GM21717 (cell line): ENCODE data around the gene YJU2.
"Not testable (repeated sequence)": the region's sequence is repeated elsewhere in the genome, so short reads cannot be mapped to it uniquely, and the experiment has no call there.

Experiments
- ATAC-seq: cut with Tn5 transposase; IDR thresholded peaks from one replicate; pipeline ENCODE4 v1.9.1; 2021; ENCODE audit warnings: mild to moderate bottlenecking, moderate library complexity; ENCODE audit not compliant: unreplicated experiment

YJU2 gene

DNA sequence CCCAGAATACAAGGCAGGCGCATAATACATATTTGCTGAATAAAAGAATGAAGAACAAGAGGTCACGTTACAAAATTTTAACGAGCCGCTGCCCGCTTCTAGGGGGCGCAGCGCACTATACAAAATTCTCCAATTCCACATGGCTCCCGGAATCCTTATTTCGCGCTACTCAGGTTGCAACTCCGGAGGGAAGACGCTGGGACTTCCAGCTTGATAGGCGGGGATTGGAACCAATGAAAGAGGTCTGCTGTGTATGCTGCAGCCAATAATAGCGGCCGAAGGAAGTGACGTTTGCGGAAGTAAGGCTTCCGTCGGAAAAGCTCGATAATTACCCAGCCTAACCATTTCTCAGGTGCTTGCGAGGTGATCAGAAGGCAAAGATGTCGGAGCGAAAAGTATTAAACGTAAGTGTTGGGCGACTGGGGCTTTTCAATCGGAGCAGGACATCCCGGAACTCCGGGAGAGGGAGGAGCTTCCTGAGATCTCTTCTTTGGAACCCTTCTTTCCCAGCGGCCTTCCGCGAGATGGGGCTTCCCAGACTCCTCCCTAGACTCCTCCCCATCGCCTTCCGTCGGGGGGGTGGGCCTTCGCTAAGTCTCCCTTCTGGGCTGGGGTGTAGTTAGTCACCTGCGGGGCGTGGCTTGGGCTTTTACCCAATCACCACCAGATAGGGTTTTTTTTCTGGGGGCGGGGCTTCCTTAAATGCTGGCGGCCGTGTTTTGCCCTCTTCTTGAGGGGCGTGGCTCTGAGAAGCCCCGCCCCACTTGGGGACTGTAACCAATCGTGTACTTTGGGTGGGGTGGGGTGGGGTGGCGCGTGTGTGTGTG, at the start of gene YJU2:
YJU2 (plus strand) TSS at position 314 of the 827 bp plus-strand sequence; CDS start at position 381, 67 bp downstream.
- peak; percentile 62 for ATAC-seq

GRCh38 chr19:4197228-4197624, 49.7 kb upstream of the YJU2 start:
- ATAC-seq, result no peak

- no peak for ATAC-seq
Measured at GRCh38 chr19:4197625-4198466, 49.0 kb upstream of the YJU2 start.

DNA sequence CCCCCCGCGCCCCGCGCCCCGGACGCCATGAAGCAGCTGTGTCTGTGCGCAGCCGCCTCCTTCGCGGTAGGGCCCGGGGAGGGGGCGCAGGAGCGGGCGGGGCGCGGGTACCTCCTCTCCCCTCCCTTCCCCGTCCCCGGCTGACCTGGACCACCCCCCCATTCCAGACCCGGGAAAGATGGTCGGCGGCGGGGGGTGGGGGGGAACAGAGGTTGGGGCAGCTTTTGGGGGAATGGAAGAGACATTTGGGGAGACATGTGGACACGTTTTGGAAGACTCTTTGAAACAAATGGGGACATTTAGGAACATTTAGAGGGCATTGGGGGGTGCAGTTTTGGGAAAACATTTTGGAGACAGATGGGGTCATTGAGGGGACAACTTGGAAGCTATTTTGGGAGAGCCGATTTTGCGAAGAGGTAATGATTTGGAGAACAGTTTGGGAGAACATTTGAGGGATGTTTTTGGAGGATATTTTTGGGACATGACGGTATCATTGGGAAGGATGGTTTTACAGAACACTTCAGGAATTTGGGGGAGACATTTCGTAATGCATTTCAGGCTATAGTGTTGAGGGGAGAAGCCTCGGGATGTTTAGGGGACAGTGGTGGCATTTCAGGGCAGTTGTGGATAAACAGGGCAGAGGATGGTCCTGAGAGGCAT, 48.3 kb upstream of the YJU2 start:
- no peak for ATAC-seq

GRCh38 chr19:4199699-4200293, 47.1 kb upstream of the YJU2 start:
- ATAC-seq, result no peak

- no peak for ATAC-seq
Measured at GRCh38 chr19:4200940-4201542, 45.8 kb upstream of the YJU2 start.

DNA sequence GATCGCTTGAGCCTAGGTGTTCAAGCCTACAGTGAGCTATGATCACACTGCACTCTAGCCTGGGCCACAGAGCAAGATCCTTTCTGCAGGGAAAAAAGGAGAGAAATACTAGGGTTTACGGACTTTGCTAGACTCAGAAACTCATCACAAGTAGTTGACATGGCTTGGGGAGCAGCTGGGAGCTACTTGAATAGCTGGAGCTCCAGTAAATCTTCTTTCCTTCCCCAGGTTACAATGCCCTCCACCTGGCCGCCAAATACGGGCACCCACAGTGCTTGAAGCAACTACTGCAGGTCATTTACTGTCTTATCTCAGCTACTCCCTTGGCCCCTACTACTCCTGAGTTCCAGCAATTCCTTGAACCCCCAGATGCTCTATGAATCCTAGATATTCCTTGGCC, 45.1 kb upstream of the YJU2 start:
- no peak for ATAC-seq

DNA sequence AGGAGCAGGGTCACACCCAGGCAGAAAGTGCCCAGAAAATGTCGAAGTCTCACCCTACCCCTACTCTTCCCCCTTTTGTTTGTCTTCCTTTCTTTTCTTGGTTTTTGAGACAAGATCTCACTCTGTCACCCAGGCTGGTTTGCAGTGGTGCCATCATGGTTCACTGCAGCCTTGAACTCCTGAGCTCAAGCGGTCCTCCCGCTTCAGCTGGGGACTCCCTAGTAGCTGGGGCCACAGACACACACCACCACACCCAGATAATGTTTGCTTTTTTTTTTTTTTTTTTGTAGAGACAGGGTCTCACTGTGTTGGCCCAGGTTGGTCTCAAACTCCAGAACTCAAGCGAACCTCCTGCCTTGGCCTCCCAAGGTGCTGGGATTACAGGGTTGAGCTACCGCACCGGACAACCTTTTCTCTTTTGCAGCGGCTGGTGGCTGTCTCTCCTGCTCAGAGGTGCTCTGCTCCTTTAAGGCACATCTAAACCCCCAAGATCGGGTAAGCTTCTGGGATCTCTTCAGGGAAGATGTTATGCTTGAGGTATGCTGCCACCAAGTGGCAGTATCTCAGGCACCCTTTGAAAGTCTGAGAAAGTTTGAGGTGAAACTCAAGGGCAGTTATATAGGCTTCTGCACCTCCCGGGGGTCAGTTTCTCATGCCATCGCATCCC, 39.9 kb upstream of the YJU2 start:
- no peak for ATAC-seq

- ATAC-seq, result no peak
Measured at GRCh38 chr19:4208385-4209094, 38.3 kb upstream of the YJU2 start.

- no peak for ATAC-seq
Measured at GRCh38 chr19:4210166-4210731, 36.6 kb upstream of the YJU2 start.

DNA sequence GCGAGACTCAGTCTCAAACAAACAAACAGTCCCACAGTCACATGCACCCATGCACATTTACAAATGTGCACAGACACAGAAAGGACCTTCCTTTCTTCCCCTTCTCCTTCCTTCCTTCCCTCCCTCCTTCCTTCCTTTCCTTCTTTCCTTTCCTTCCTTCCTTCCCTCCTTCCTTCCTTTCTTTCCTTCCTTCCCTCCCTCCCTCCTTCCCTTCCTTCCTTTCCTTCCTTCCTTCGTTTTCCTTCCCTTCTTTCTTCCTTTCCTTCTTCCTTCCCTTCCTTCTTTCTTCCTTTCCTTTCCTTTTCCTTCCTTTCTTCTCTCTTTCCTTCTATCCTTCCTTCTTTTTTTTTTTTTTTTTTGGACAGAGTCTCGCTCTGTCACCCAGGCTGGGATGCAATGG, 33.8 kb upstream of the YJU2 start:
- no peak for ATAC-seq

- ATAC-seq, result no peak
Measured at GRCh38 chr19:4215807-4216206, 31.1 kb upstream of the YJU2 start.

GRCh38 chr19:4216846-4217245, 30.0 kb upstream of the YJU2 start:
- ATAC-seq, result no peak

DNA sequence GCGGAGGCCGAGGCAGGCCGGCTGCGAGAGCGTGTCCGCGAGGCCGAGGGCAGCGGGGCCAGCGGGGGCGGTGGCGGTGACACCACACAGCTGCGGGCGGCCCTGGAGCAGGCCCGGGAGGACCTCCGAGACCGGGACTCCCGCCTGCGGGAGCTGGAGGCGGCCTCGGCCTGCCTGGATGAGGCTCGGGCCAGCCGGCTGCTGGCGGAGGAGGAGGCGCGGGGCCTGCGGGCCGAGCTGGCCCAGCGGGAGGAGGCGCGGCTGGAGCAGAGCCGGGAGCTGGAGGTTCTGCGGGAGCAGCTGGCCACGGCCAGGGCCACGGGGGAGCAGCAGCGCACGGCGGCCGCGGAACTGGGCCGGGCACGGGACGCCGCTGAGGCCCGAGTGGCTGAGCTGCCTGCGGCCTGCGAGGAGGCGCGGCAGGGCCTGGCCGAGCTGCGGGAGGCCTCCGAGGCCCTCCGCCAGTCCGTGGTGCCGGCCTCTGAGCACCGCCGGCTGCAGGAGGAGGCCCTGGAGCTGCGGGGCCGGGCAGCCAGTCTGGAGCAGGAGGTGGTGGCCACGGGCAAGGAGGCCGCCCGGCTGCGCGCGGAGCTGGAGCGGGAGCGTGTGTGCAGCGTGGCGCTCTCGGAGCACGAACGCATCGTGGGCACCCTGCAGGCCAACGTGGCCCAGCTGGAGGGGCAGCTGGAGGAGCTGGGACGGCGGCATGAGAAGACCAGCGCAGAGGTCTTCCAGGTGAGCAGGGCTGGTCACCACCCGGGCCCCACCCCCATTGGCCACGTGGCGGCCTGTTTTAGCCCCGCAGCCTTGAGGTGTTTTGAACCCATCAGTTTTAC, 29.2 kb upstream of the YJU2 start:
- ATAC-seq, result no peak

- not testable (repeated sequence) for ATAC-seq
Measured at GRCh38 chr19:4218523-4218922, 28.4 kb upstream of the YJU2 start.

- ATAC-seq, result no peak
Measured at GRCh38 chr19:4220188-4220587, 26.7 kb upstream of the YJU2 start.

DNA sequence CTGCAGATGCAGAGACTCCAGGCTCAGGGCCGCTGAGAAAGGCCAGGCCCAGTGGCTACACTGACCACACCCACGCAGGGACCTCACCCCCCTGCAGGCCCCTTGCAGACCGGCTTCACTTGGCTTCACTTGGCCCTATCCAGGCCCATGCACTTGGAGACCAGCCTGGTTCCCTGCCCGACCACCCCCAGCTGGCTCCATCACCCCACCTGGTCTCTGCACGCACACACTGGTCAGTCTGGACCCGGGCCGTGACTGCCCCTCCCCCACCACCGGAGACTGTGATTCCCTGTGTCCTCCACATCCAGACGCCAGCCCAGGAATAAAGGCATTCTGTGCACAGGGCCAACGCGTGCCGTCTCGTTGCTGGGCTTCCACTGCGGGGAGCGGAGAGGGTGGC, 22.4 kb upstream of the YJU2 start:
- no peak for ATAC-seq

DNA sequence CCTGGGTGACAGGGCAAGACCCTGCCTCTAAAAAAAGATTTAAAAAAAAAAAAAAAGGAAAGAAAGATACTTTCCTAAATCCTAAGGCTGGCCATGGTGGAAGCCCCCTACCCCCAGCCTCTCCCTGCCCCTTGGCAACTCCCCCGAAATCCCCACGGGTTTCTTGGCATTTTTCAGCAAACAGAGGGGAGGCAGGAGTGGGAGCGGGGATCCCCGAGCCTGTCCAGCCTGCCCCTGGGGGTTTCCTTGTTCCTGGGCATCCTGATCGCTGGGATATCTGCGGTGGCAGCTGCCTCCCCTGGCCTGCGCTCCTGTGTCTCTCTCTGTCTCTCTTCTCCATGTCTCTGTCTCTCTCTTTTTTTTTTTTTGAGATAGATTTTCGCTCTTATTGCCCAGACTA, 21.0 kb upstream of the YJU2 start:
- ATAC-seq, result no peak
